HEK293 (cell line): Measurements from ENCODE around the gene HEMGN.

Experiments
- CTCF ChIA-PET: fragments of 350-600 bp; formaldehyde crosslinking; extraction: SDS; loops from one replicate; lab custom pipeline; 2021; ENCODE audit warnings: antibody characterized with exemption; lab: Yijun Ruan, JAX
- POLR2A ChIA-PET: fragments of 300-600 bp; formaldehyde crosslinking; extraction: SDS; loops from one replicate; lab custom pipeline; 2020; ENCODE audit warnings: antibody characterized with exemption, inconsistent platforms; lab: Yijun Ruan, JAX
- H3K27ac ChIP-seq: fragments of 200-500 bp; sonication (Bioruptor generic); 2 replicates; pipeline ENCODE4 v1.5.1; 2014; ENCODE audit warnings: low read depth, low read length, control low read depth, inconsistent platforms; ENCODE audit errors: extremely low read depth
- H3K36me3 ChIP-seq, 2 experiments: fragments of 200-500 bp in 1 of 2; sonication (Bioruptor generic) in 1 of 2; 1 replicate in 1 of 2; 2 replicates in 1 of 2; pipeline ENCODE4 v1.5.1; 2014 to 2017; ENCODE audit warnings: inconsistent platforms in 2 of 2, low read length in 2 of 2; ENCODE audit not compliant: control insufficient read depth in 2 of 2, insufficient read depth in 1 of 2
- H3K4me1 ChIP-seq: fragments of 200-500 bp; sonication (Bioruptor generic); 2 replicates; pipeline ENCODE4 v1.5.1; 2014; ENCODE audit warnings: mild to moderate bottlenecking, low read length, inconsistent platforms; ENCODE audit not compliant: control insufficient read depth, insufficient read depth
- H3K4me3 ChIP-seq: 2 replicates; pipeline ENCODE4 v1.5.1; 2011; ENCODE audit warnings: low read depth, mild to moderate bottlenecking, control low read depth, low read length, moderate library complexity
- H3K9me3 ChIP-seq: fragments of 200-500 bp; sonication (Bioruptor generic); 2 replicates; pipeline ENCODE4 v1.5.1; 2014; ENCODE audit warnings: low read depth, low read length, inconsistent platforms; ENCODE audit not compliant: control insufficient read depth, insufficient read depth
- GLI2 ChIP-seq: fragments of 450-650 bp; formaldehyde crosslinking; IDR thresholded peaks from 2 replicates; pipeline ENCODE4; 2017; ENCODE audit warnings: missing biosample characterization, missing genetic modification characterization, low read depth, borderline replicate concordance
- GLIS2 ChIP-seq: fragments of 450-650 bp; formaldehyde crosslinking; IDR thresholded peaks from 2 replicates; pipeline ENCODE4 v1.5.1; 2016; ENCODE audit warnings: missing biosample characterization, missing genetic modification characterization
- ZBTB20 ChIP-seq: fragments of 450-650 bp; formaldehyde crosslinking; IDR thresholded peaks from 2 replicates; pipeline ENCODE4 v1.5.1; 2016; ENCODE audit warnings: missing biosample characterization, missing genetic modification characterization
- ZBTB48 ChIP-seq: fragments of 450-650 bp; formaldehyde crosslinking; IDR thresholded peaks from 2 replicates; pipeline ENCODE4 v1.5.1; 2016; ENCODE audit warnings: missing biosample characterization, missing genetic modification characterization
- ZBTB7A ChIP-seq: fragments of 450-650 bp; formaldehyde crosslinking; IDR thresholded peaks from 2 replicates; pipeline ENCODE4 v1.5.1; 2016; ENCODE audit warnings: low read depth, missing biosample characterization, missing genetic modification characterization
- ZBTB8A ChIP-seq: fragments of 450-650 bp; formaldehyde crosslinking; IDR thresholded peaks from 2 replicates; pipeline ENCODE4 v1.5.1; 2016; ENCODE audit warnings: missing biosample characterization, missing genetic modification characterization
- ZNF114 ChIP-seq: fragments of 450-650 bp; formaldehyde crosslinking; IDR thresholded peaks from 2 replicates; pipeline ENCODE4 v1.5.0; 2017; ENCODE audit warnings: missing biosample characterization, missing genetic modification characterization
- ZNF211 ChIP-seq: fragments of 450-650 bp; formaldehyde crosslinking; IDR thresholded peaks from 2 replicates; pipeline ENCODE4 v1.5.1; 2016; ENCODE audit warnings: low read depth, missing biosample characterization, missing genetic modification characterization
- ZNF214 ChIP-seq: fragments of 450-650 bp; formaldehyde crosslinking; IDR thresholded peaks from 2 replicates; pipeline ENCODE4 v1.5.1; 2017; ENCODE audit warnings: missing biosample characterization, mild to moderate bottlenecking, missing genetic modification characterization, borderline replicate concordance
- ZNF24 ChIP-seq: fragments of 450-650 bp; formaldehyde crosslinking; IDR thresholded peaks from 2 replicates; pipeline ENCODE4 v1.5.1; 2016; ENCODE audit warnings: missing biosample characterization, missing genetic modification characterization
- ZNF341 ChIP-seq: fragments of 450-650 bp; formaldehyde crosslinking; IDR thresholded peaks from 2 replicates; pipeline ENCODE4; 2016; ENCODE audit warnings: low read depth, missing biosample characterization, missing genetic modification characterization
- ZNF423 ChIP-seq: fragments of 450-650 bp; formaldehyde crosslinking; IDR thresholded peaks from 2 replicates; pipeline ENCODE4 v1.5.1; 2016; ENCODE audit warnings: missing biosample characterization, missing genetic modification characterization
- ZNF514 ChIP-seq: fragments of 450-650 bp; formaldehyde crosslinking; IDR thresholded peaks from 2 replicates; pipeline ENCODE4 v1.5.1; 2016; ENCODE audit warnings: missing biosample characterization, missing genetic modification characterization
- ZNF555 ChIP-seq: fragments of 450-650 bp; formaldehyde crosslinking; conservative IDR thresholded peaks from 2 replicates; pipeline ENCODE4 v1.5.1; 2017; ENCODE audit warnings: missing biosample characterization, mild to moderate bottlenecking, missing genetic modification characterization, inconsistent platforms
- ZNF792 ChIP-seq: fragments of 450-650 bp; formaldehyde crosslinking; IDR thresholded peaks from 2 replicates; pipeline ENCODE4 v1.5.1; 2016; ENCODE audit warnings: missing biosample characterization, missing genetic modification characterization
- TF ChIP-seq, protein P1 (sequence below): fragments of 450-650 bp; formaldehyde crosslinking; optimal IDR thresholded peaks from 2 replicates; pipeline ENCODE3; 2016; ENCODE audit warnings: missing biosample characterization, mild to moderate bottlenecking, missing genetic modification characterization
- TF ChIP-seq, protein P2 (sequence below): fragments of 450-650 bp; formaldehyde crosslinking; IDR thresholded peaks from 2 replicates; pipeline ENCODE4 v1.5.1; 2016; ENCODE audit warnings: missing biosample characterization, missing genetic modification characterization
- TF ChIP-seq, protein P3 (sequence below): fragments of 450-650 bp; formaldehyde crosslinking; IDR thresholded peaks from 2 replicates; pipeline ENCODE4 v1.5.1; 2016; ENCODE audit warnings: missing biosample characterization, missing genetic modification characterization
- TF ChIP-seq, protein P4 (sequence below): fragments of 450-650 bp; formaldehyde crosslinking; IDR thresholded peaks from 2 replicates; pipeline ENCODE4 v1.5.1; 2017; ENCODE audit warnings: missing biosample characterization, missing genetic modification characterization
- TF ChIP-seq, protein P5 (sequence below): fragments of 450-650 bp; formaldehyde crosslinking; IDR thresholded peaks from 2 replicates; pipeline ENCODE4 v1.5.1; 2016; ENCODE audit warnings: missing biosample characterization, missing genetic modification characterization

Gene HEMGN

DNA sequence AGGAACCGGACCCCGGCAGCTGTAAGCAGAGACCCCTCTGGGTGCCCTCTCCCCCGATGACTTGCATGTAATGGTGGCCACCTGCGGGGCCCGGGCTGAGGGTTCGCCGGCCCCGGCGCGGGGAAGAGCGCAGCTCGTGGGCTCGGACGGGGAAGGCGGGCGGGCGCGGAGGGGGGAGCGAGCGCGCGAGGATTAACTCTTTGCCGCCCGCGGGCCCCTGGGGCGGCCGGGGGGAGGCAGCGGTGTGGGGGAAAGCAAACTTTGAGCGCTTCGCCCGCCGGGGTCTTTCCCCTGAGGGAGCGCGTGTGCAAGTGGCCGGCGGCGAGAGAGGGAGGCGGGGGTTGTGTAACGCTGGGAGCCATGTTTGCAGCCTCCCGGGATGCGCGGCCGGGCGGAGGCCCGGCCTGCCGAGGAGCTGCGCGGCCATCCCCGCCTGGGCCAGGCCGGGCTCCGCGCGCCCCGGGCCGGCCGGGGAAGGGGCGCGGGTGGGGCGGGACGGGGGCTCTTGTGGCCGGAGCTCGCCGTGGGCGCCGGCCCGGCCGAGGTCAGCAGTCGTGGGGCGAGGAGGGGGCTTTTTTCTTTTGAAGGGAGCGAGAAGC lies 45.7 kb upstream of the HEMGN start (continued):
- TF ChIP-seq, protein P1, sequence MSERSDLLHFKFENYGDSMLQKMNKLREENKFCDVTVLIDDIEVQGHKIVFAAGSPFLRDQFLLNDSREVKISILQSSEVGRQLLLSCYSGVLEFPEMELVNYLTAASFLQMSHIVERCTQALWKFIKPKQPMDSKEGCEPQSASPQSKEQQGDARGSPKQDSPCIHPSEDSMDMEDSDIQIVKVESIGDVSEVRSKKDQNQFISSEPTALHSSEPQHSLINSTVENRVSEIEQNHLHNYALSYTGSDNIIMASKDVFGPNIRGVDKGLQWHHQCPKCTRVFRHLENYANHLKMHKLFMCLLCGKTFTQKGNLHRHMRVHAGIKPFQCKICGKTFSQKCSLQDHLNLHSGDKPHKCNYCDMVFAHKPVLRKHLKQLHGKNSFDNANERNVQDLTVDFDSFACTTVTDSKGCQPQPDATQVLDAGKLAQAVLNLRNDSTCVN (tag by site-specific recombination): peak; percentile 74
- TF ChIP-seq ZNF341 (tag by site-specific recombination): peak; percentile 82
- TF ChIP-seq ZBTB20 (tag by site-specific recombination): peak; percentile 27
- TF ChIP-seq, protein P2, sequence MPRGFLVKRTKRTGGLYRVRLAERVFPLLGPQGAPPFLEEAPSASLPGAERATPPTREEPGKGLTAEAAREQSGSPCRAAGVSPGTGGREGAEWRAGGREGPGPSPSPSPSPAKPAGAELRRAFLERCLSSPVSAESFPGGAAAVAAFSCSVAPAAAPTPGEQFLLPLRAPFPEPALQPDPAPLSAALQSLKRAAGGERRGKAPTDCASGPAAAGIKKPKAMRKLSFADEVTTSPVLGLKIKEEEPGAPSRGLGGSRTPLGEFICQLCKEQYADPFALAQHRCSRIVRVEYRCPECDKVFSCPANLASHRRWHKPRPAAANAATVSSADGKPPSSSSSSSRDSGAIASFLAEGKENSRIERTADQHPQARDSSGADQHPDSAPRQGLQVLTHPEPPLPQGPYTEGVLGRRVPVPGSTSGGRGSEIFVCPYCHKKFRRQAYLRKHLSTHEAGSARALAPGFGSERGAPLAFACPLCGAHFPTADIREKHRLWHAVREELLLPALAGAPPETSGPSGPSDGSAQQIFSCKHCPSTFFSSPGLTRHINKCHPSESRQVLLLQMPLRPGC (tag by site-specific recombination): no peak
- TF ChIP-seq ZBTB8A: peak; percentile 54
- TF ChIP-seq, protein P3, sequence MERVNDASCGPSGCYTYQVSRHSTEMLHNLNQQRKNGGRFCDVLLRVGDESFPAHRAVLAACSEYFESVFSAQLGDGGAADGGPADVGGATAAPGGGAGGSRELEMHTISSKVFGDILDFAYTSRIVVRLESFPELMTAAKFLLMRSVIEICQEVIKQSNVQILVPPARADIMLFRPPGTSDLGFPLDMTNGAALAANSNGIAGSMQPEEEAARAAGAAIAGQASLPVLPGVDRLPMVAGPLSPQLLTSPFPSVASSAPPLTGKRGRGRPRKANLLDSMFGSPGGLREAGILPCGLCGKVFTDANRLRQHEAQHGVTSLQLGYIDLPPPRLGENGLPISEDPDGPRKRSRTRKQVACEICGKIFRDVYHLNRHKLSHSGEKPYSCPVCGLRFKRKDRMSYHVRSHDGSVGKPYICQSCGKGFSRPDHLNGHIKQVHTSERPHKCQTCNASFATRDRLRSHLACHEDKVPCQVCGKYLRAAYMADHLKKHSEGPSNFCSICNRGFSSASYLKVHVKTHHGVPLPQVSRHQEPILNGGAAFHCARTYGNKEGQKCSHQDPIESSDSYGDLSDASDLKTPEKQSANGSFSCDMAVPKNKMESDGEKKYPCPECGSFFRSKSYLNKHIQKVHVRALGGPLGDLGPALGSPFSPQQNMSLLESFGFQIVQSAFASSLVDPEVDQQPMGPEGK: peak; percentile 40; the same call in 1 of the 2 replicates
- no peak for TF ChIP-seq ZNF24
- TF ChIP-seq ZNF555 (tag by site-specific recombination): no peak
- peak; percentile 71 for TF ChIP-seq GLIS2 (tag by site-specific recombination)
- TF ChIP-seq, protein P4, sequence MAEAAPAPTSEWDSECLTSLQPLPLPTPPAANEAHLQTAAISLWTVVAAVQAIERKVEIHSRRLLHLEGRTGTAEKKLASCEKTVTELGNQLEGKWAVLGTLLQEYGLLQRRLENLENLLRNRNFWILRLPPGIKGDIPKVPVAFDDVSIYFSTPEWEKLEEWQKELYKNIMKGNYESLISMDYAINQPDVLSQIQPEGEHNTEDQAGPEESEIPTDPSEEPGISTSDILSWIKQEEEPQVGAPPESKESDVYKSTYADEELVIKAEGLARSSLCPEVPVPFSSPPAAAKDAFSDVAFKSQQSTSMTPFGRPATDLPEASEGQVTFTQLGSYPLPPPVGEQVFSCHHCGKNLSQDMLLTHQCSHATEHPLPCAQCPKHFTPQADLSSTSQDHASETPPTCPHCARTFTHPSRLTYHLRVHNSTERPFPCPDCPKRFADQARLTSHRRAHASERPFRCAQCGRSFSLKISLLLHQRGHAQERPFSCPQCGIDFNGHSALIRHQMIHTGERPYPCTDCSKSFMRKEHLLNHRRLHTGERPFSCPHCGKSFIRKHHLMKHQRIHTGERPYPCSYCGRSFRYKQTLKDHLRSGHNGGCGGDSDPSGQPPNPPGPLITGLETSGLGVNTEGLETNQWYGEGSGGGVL (tag by site-specific recombination): peak; percentile 96

DNA sequence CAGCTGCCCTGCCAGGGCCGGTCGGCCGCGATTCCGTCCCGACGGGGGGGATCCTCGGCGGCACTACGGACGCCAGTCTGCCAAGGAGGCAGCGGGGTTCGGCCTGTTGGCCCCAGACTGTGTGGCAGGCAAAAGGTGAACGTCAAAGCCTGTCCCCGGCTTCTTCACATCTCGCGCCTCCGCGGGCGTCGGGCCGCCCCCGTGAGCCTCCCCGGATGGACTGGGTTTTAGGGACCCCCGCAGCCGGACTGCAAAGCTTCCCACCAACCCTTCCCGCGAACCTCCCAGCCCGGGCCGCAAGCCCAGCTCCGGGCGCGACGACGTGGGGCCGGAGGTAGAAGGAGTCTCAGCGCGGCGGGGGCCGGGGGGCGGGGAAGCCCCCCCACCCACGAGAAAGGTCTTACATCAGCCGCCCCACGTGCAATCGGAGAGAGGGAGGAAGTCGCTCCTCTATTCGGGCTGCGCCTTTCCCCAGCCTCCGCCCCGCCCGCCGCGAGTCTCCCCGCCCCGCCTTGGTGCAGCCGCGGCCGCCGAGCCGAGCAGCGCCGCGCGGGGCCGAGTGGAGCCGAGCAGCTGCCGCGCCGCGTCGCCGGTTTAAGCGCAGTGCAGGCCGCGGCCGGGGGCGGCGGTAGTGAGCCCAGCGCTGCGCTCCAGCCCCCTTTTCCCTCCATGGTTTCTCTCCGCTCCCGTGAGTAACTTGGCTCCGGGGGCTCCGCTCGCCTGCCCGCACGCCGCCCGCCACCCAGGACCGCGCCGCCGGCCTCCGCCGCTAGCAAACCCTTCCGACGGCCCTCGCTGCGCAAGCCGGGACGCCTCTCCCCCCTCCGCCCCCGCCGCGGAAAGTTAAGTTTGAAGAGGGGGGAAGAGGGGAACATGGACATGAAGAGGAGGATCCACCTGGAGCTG lies 45.0 kb upstream of the HEMGN start, which contains the start of gene ANP32B:
ANP32B (plus strand) TSS at position 659 of the 906 bp plus-strand sequence; CDS start at position 874, 215 bp downstream.
- CTCF ChIA-PET: interaction anchor here (0.6 to 1.8 kb wide), 12 partner anchors 9 to 277 kb away, joined by 3 to 8 read pairs (median 3); partner anchors contain the start of gene TRMO
- H3K27ac ChIP-seq: peak within 1 kb of the TSS; percentile 100
- TF ChIP-seq GLI2 (no peak), ZNF214 (tag by site-specific recombination) (no peak), ZBTB48 (tag by site-specific recombination) (0 out of 2 replicates have a peak, but pooled peaks have one; percentile 32), ZNF514 (no peak), ZNF114 (tag by site-specific recombination) (no peak), ZBTB7A (tag by site-specific recombination) (peak; percentile 84; the same call in 1 of the 2 replicates), ZNF423 (tag by site-specific recombination) (peak; percentile 17; the same call in 1 of the 2 replicates), ZNF211 (tag by site-specific recombination) (no peak), ZNF792 (tag by site-specific recombination) (no peak)
- TF ChIP-seq, protein P3: peak; percentile 99
- TF ChIP-seq, protein P5, sequence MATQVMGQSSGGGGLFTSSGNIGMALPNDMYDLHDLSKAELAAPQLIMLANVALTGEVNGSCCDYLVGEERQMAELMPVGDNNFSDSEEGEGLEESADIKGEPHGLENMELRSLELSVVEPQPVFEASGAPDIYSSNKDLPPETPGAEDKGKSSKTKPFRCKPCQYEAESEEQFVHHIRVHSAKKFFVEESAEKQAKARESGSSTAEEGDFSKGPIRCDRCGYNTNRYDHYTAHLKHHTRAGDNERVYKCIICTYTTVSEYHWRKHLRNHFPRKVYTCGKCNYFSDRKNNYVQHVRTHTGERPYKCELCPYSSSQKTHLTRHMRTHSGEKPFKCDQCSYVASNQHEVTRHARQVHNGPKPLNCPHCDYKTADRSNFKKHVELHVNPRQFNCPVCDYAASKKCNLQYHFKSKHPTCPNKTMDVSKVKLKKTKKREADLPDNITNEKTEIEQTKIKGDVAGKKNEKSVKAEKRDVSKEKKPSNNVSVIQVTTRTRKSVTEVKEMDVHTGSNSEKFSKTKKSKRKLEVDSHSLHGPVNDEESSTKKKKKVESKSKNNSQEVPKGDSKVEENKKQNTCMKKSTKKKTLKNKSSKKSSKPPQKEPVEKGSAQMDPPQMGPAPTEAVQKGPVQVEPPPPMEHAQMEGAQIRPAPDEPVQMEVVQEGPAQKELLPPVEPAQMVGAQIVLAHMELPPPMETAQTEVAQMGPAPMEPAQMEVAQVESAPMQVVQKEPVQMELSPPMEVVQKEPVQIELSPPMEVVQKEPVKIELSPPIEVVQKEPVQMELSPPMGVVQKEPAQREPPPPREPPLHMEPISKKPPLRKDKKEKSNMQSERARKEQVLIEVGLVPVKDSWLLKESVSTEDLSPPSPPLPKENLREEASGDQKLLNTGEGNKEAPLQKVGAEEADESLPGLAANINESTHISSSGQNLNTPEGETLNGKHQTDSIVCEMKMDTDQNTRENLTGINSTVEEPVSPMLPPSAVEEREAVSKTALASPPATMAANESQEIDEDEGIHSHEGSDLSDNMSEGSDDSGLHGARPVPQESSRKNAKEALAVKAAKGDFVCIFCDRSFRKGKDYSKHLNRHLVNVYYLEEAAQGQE (tag by site-specific recombination): no peak

More for the DNA sequence above, 45.0 kb upstream of the HEMGN start, which contains the start of gene ANP32B:
- Histone ChIP-seq H3K9me3 (no peaks in the 10 kb centered on the region), H3K4me1 (peaks cover 9% of the 10 kb centered on the region), H3K4me3 (peak within 1 kb of the TSS; percentile 93), H3K36me3 (no peaks in the 10 kb centered on the region)
- POLR2A ChIA-PET: interaction anchor here (0.5 to 4.3 kb wide), 16 partner anchors 10 to 350 kb away, joined by 3 to 41 read pairs (median 4); partner anchors contain the start of genes NANS, TRMO and TSTD2
